SU-DHL-6 (cell line): ENCODE data around the gene FRY.

Source experiments
- H2AFZ ChIP-seq: fragments of 200-600 bp; sonication (generic); 2 replicates; pipeline ENCODE4 v1.6.1; 2014; ENCODE audit warnings: low read depth, mild to moderate bottlenecking, moderate library complexity, mixed read lengths, antibody characterized with exemption, low read length; ENCODE audit not compliant: severe bottlenecking
- H3F3A ChIP-seq: fragments of 200-600 bp; shearing (Covaris generic); 2 replicates; pipeline ENCODE4 v1.6.0; 2016; ENCODE audit warnings: antibody characterized with exemption, mild to moderate bottlenecking; ENCODE audit not compliant: insufficient read depth
- H3K27ac ChIP-seq: fragments of 200-600 bp; sonication (generic); 2 replicates; pipeline ENCODE4 v1.5.1; 2016; ENCODE audit warnings: low read depth, mild to moderate bottlenecking, low read length, moderate library complexity, mixed read lengths
- H3K27me3 ChIP-seq: fragments of 200-600 bp; sonication (generic), shearing (Covaris generic); 2 replicates; pipeline ENCODE4 v1.6.0; 2014; ENCODE audit warnings: mild to moderate bottlenecking, low read length
- H3K36me3 ChIP-seq: fragments of 200-600 bp; sonication (generic); 2 replicates; pipeline ENCODE4 v1.6.1; 2014; ENCODE audit warnings: mild to moderate bottlenecking, low read length, mixed read lengths
- H3K4me2 ChIP-seq: fragments of 300-600, 200-600 bp; shearing (Covaris generic), sonication (generic); 2 replicates; pipeline ENCODE4 v1.6.0; 2014; ENCODE audit warnings: low read length, low read depth, mild to moderate bottlenecking; ENCODE audit not compliant: poor library complexity, severe bottlenecking
- H3K4me3 ChIP-seq: fragments of 200-600 bp; sonication (generic); 2 replicates; pipeline ENCODE4 v1.5.1; 2014; ENCODE audit warnings: antibody characterized with exemption, low read length, mild to moderate bottlenecking, mixed read lengths; ENCODE audit not compliant: insufficient read depth, poor library complexity, severe bottlenecking
- H3K79me2 ChIP-seq: fragments of 200-600 bp; sonication (generic); 2 replicates; pipeline ENCODE4 v1.6.1; 2014; ENCODE audit warnings: mild to moderate bottlenecking, low read length, moderate library complexity; ENCODE audit not compliant: insufficient read depth
- H3K9ac ChIP-seq: fragments of 200-600 bp; sonication (generic); 2 replicates; pipeline ENCODE4 v1.7.0; 2014; ENCODE audit warnings: mild to moderate bottlenecking, low read length
- H3K9me2 ChIP-seq: fragments of 200-600 bp; sonication (generic); replicated peaks from 2 replicates; pipeline ENCODE4 v1.6.1; 2014; ENCODE audit warnings: low read length; ENCODE audit not compliant: insufficient read depth
- H3K9me3 ChIP-seq: fragments of 200-600 bp; sonication (generic); 2 replicates; pipeline ENCODE4 v1.6.1; 2014; ENCODE audit warnings: low read length, mixed read lengths; ENCODE audit not compliant: insufficient read depth
- H4K20me1 ChIP-seq: fragments of 200-600 bp; sonication (generic); 2 replicates; pipeline ENCODE4 v1.6.1; 2014; ENCODE audit warnings: low read depth, mild to moderate bottlenecking, antibody characterized with exemption, low read length, moderate library complexity, mixed read lengths
- CTCF ChIP-seq: fragments of 200-600 bp; sonication (generic); IDR thresholded peaks from one replicate; pipeline ENCODE4 v1.5.1; 2017; ENCODE audit warnings: antibody characterized with exemption, mild to moderate bottlenecking, low read length, moderate library complexity; ENCODE audit not compliant: insufficient read depth, poor library complexity, severe bottlenecking
- EZH2phosphoT487 ChIP-seq: fragments of 200-600 bp; sonication (generic), shearing (Covaris generic); conservative IDR thresholded peaks from 2 replicates; pipeline ENCODE4 v1.6.1; 2018; ENCODE audit warnings: mild to moderate bottlenecking, antibody characterized with exemption, low read length, moderate library complexity, mixed read lengths

The FRY gene

GRCh38 chr13:32165796-32166195, 134.2 kb downstream of the FRY start:
- Histone ChIP-seq H3F3A (no peaks in the 10 kb centered on the region), H3K4me2 (no peak overlapping the region), H3K27me3 (no peaks in the 10 kb centered on the region), H2AFZ (no peak overlapping the region), H3K9ac (no peak overlapping the region), H3K9me3 (no peaks in the 10 kb centered on the region), H3K36me3 (no peaks in the 10 kb centered on the region), H3K4me3 (no peak overlapping the region), H4K20me1 (no peaks in the 10 kb centered on the region), H3K79me2 (no peaks in the 10 kb centered on the region), H3K27ac (no peak overlapping the region), H3K9me2 (no peaks in the 10 kb centered on the region)
- TF ChIP-seq EZH2phosphoT487, result no peak
- no peak for TF ChIP-seq CTCF

- no peak overlapping the region for H3K27ac ChIP-seq
- H3K9me2 ChIP-seq, result no peaks in the 10 kb centered on the region
These were observed 136.6 kb downstream of the FRY start for GRCh38 chr13:32168131-32168530.

GRCh38 chr13:32170841-32171240, 139.3 kb downstream of the FRY start:
- no peaks in the 10 kb centered on the region for H3K36me3 ChIP-seq
- no peaks in the 10 kb centered on the region for H3F3A ChIP-seq
- H3K79me2 ChIP-seq, result no peaks in the 10 kb centered on the region
- H2AFZ ChIP-seq, result no peak overlapping the region
- no peak overlapping the region for H3K4me3 ChIP-seq
- no peaks in the 10 kb centered on the region for H3K9me3 ChIP-seq
- no peak for TF ChIP-seq CTCF
- TF ChIP-seq EZH2phosphoT487, result no peak
- no peaks in the 10 kb centered on the region for H3K9me2 ChIP-seq
- H4K20me1 ChIP-seq, result no peaks in the 10 kb centered on the region
- no peaks in the 10 kb centered on the region for H3K27me3 ChIP-seq
- H3K27ac ChIP-seq, result no peak overlapping the region
- no peak overlapping the region for H3K9ac ChIP-seq
- H3K4me2 ChIP-seq, result no peak overlapping the region

More at GRCh38 chr13:32168131-32168530, 136.6 kb downstream of the FRY start:
- H3K27me3 ChIP-seq, result no peaks in the 10 kb centered on the region
- no peaks in the 10 kb centered on the region for H3F3A ChIP-seq
- TF ChIP-seq EZH2phosphoT487, result no peak
- H3K79me2 ChIP-seq, result no peaks in the 10 kb centered on the region
- H3K4me3 ChIP-seq, result no peak overlapping the region
- no peaks in the 10 kb centered on the region for H3K9me3 ChIP-seq
- no peaks in the 10 kb centered on the region for H4K20me1 ChIP-seq
- H3K9ac ChIP-seq, result no peak overlapping the region
- no peak overlapping the region for H2AFZ ChIP-seq
- H3K4me2 ChIP-seq, result no peak overlapping the region
- no peaks in the 10 kb centered on the region for H3K36me3 ChIP-seq

GRCh38 chr13:32173881-32174280, 142.3 kb downstream of the FRY start:
- H2AFZ ChIP-seq, result no peak overlapping the region
- H4K20me1 ChIP-seq, result no peaks in the 10 kb centered on the region
- H3K9me3 ChIP-seq, result no peaks in the 10 kb centered on the region
- H3K79me2 ChIP-seq, result no peaks in the 10 kb centered on the region
- H3F3A ChIP-seq, result no peaks in the 10 kb centered on the region
- no peaks in the 10 kb centered on the region for H3K27me3 ChIP-seq
- no peak overlapping the region for H3K4me3 ChIP-seq
- no peak overlapping the region for H3K9ac ChIP-seq
- H3K9me2 ChIP-seq, result no peaks in the 10 kb centered on the region
- no peaks in the 10 kb centered on the region for H3K36me3 ChIP-seq
- no peak overlapping the region for H3K27ac ChIP-seq
- TF ChIP-seq CTCF (no peak), EZH2phosphoT487 (no peak)
- no peak overlapping the region for H3K4me2 ChIP-seq
